Esophagus squamous epithelium (tissue), 5 donors: ENCODE results near the gene DHRS1. TPM values are rescaled to one million over a fixed set of nuclear protein-coding genes. Genes with fewer than 3 reads are reported as not detected.

Experiments used
- DNase-seq: peaks from one replicate; lab custom pipeline; 2025; lab: John Stamatoyannopoulos, UW
- H3K27ac ChIP-seq, 4 donors: fragments of 200-600 bp; sonication (generic); one replicate each; pipeline ENCODE4 v1.5.1; 2016 to 2019; ENCODE audit warnings: mild to moderate bottlenecking in 1 of 4
- H3K27me3 ChIP-seq, 4 donors: fragments of 200-600 bp; sonication (generic); 1 replicate in 3 of 4; 2 replicates in 1 of 4; pipeline versions ENCODE4 v1.5.1 to v1.6.0; 2017 to 2021; ENCODE audit warnings: antibody characterized with exemption in 1 of 4
- H3K36me3 ChIP-seq, 3 donors: fragments of 200-600 bp; sonication (generic); one replicate each; pipeline ENCODE4 v1.5.1; 2016 to 2019
- H3K4me1 ChIP-seq, 3 donors: fragments of 200-600 bp; sonication (generic); one replicate each; pipeline ENCODE4 v1.5.1; 2017 to 2019
- H3K4me3 ChIP-seq, 4 donors: fragments of 200-600 bp; sonication (generic); 1 replicate in 3 of 4; 2 replicates in 1 of 4; pipeline ENCODE4 v1.5.1; 2016 to 2019; ENCODE audit warnings: mild to moderate bottlenecking in 2 of 4, moderate library complexity in 1 of 4
- H3K9me3 ChIP-seq, 3 donors: fragments of 200-600 bp; sonication (generic); one replicate each; pipeline ENCODE4 v1.5.1; 2016 to 2019
- POLR2A ChIP-seq, 4 donors: fragments of 450-650 bp; IDR thresholded peaks; one replicate each; pipeline ENCODE4 v1.6.1; 2017; ENCODE audit warnings: antibody characterized with exemption in 4 of 4, mild to moderate bottlenecking in 4 of 4, moderate library complexity in 3 of 4
- WGBS, 2 donors: methylation state at CpG; one replicate each; pipeline ENCODE4 v1.1.5; 2018; 5-methylcytosine and 5-hydroxymethylcytosine counted together
- intact Hi-C: fragments of 100-400 bp; cut with DNase I; formaldehyde crosslinking; loops from one replicate; pipeline ENCODE4 v1.15.0; 2022
- total RNA-seq, 4 donors: library from RNA; depleted of rRNA; stranded (reverse); fragments of >200 nt; gene quantifications; one replicate each; pipeline ENCODE4 v1.1.0, GENCODE V29; 2016
- TF ChIP-seq, protein P1 (sequence below), 6 experiments: fragments of 450-650 bp in 4 of 6; fragments of 200-600 bp in 2 of 6; sonication (generic) in 2 of 6; IDR thresholded peaks; one replicate each; pipeline ENCODE4 v1.5.1; 2016 to 2019; ENCODE audit warnings: antibody characterized with exemption in 6 of 6, mild to moderate bottlenecking in 4 of 6, moderate library complexity in 4 of 6
- donor health status: DM: yes; HTN: yes; CAD: no.

Gene DHRS1
- total RNA-seq, 4 donors from 2014 or later, result 81.6 to 164 (median 101) TPM

DNA sequence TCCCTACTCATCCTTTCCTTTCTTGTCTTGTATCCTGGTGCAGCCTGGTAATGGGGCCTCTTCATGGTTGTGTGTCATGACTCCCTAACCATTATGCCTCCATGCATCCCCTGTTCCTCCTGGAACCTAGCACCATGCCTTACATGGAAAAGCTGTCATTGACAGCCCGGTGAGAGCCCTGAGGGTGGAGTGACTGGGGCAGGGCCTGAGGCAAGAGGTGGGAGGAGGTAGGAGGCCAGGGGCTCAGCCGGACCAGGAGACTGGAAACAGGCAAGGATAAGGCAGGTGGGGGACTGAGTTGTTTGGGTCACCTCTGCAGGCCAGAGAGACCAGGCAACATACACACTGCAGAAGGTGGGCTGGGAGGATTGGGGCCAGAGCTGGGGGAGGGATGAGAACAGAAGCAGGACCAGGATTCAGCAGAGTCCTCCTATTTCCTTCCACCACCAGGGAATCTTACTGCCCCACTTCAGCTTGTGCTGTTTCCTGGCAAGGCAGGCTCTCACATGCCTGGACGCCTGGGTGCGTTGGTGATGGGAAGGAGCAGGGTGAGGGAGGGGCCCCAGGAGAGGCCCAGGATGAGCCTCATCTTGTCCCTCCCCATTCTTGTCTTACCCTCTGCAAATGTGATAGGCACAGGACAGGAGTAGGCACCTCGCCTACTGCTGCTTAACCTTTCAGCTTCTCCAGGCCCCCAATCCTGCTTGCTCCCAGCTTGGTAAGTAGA, 10.1 kb upstream of the DHRS1 start, which contains the start of gene LTB4R2:
Gene LTB4R2 (plus strand): TSS at position 603 of the 727 bp plus-strand sequence. CDS start 525 bp downstream, outside the sequence.
- no peak for DNase-seq
- no peaks in the 10 kb centered on the region for H3K27me3 ChIP-seq
- WGBS, 2 donors, result 24 to 58% methylated on average over 2 to 4 of the region's 5 CpGs
- intact Hi-C loops, result no loop called here
- H3K9me3 ChIP-seq, result no peaks in the 10 kb centered on the region
- H3K4me3 ChIP-seq, result peak within 1 kb of the TSS; percentile 46 to 84 (median 62)
- peaks cover 0 to 33% (median 18%) of the 10 kb centered on the region in 3 donors for H3K36me3 ChIP-seq
- H3K4me1 ChIP-seq, result peaks cover 61 to 73% (median 63%) of the 10 kb centered on the region in 3 donors
- TF ChIP-seq POLR2A (IDR thresholded peaks at IDR 0.05), result no peak
- TF ChIP-seq, protein P1, sequence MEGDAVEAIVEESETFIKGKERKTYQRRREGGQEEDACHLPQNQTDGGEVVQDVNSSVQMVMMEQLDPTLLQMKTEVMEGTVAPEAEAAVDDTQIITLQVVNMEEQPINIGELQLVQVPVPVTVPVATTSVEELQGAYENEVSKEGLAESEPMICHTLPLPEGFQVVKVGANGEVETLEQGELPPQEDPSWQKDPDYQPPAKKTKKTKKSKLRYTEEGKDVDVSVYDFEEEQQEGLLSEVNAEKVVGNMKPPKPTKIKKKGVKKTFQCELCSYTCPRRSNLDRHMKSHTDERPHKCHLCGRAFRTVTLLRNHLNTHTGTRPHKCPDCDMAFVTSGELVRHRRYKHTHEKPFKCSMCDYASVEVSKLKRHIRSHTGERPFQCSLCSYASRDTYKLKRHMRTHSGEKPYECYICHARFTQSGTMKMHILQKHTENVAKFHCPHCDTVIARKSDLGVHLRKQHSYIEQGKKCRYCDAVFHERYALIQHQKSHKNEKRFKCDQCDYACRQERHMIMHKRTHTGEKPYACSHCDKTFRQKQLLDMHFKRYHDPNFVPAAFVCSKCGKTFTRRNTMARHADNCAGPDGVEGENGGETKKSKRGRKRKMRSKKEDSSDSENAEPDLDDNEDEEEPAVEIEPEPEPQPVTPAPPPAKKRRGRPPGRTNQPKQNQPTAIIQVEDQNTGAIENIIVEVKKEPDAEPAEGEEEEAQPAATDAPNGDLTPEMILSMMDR (IDR thresholded peaks at IDR 0.05), result peak in 1 of 6 experiments; percentile 45
- H3K27ac ChIP-seq, result peak within 1 kb of the TSS; percentile 92 to 97 (median 95)

DNA sequence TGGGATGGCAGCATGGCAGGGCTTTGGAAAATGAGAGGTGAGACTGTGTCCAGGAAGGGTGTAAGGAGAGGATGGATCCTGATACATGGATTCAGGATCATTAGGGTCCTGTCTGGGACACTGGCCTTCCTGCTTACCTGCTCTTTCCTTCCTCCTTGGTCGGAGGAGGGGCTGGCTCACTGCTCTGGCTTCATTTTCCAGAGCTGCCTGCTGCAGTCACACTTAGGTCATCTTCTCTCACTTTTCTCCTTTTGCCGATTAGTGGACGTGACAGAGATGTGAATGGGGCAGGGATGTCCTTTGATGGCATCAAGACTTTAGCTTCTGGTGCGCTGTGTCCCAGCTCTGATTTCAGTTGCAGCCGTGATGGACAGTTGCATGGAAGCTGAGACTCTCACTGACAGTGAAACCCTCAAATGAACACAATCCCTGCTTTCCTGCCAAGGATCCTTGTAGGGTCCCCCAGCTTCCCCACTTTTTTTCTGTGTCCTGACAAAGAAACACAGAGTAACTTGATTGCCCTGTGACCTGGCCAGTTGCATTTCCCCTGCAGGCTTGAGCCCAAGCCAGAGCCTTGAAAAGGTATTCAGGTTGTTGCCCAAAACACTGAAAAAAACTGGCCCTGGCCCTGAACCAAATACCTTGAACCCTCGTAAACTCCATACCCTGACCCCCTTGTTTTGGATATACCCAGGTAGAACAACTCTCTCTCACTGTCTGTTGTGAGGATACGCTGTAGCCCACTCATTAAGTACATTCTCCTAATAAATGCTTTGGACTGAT, 9.0 kb upstream of the DHRS1 start:
- 51 to 67% methylated on average over 5 to 6 of the region's 7 CpGs for WGBS, 2 donors
- Histone ChIP-seq H3K9me3 (no peaks in the 10 kb centered on the region), H3K36me3 (peaks cover 0 to 45% (median 29%) of the 10 kb centered on the region in 3 donors), H3K27me3 (no peaks in the 10 kb centered on the region), H3K27ac (peak overlapping the region; percentile 92 to 97 (median 95)), H3K4me3 (no peak overlapping the region), H3K4me1 (peaks cover 51 to 62% (median 51%) of the 10 kb centered on the region in 3 donors)
- no peak for DNase-seq
- intact Hi-C loops, result no loop called here
- TF ChIP-seq, protein P1 (IDR thresholded peaks at IDR 0.05), result no peak
- TF ChIP-seq POLR2A (IDR thresholded peaks at IDR 0.05), result no peak

DNA sequence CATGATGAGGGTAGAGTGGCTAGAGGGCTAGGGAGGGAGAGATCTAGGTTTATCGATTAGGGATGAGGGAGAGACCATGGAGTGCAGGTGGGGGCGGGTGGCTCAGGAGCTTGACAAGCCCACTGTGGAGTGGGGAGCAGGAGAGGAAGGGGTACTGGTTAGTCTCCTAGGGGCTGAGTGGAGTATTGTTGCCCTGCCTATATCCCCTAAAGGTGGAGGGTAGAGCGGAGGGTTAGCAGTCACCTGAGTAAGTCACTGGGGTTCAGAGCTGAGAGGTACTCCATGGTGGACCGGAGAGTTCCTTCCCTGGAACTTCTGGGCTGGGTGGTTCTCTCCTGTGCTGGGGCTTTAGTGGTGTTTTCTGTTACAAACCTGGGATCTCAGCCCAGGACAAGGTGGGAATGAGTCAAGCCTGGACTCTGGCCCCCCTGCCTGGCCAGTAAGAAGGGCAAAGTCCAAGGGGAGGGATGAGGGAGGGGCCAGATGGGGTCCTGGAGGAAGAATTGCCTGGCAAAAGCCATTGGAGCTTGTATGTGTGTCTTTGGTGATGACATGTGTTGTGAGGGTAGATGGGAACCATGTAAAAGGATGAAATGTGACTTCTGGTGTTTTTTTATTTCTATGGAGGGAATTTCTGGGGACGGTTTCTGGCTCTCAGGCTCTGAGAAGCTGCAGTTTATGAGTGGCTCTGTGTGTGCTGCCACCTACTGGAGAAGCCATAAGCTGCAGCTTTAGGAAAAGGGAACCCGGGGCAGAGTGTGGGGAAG, 8.2 kb upstream of the DHRS1 start, which contains the start of gene CIDEB:
Gene CIDEB (minus strand): TSS at position 403 of the 767 bp plus-strand sequence. CDS start 119 bp downstream, at position 284.
- Histone ChIP-seq H3K27ac (peak within 1 kb of the TSS; percentile 92 to 97 (median 95)), H3K4me3 (no peak within 1 kb of the TSS), H3K27me3 (no peaks in the 10 kb centered on the region), H3K9me3 (no peaks in the 10 kb centered on the region), H3K36me3 (peaks cover 1 to 53% (median 34%) of the 10 kb centered on the region in 3 donors), H3K4me1 (peaks cover 43 to 54% (median 44%) of the 10 kb centered on the region in 3 donors)
- intact Hi-C loops, result no loop called here
- DNase-seq, result no peak
- TF ChIP-seq POLR2A (IDR thresholded peaks at IDR 0.05), result no peak
- TF ChIP-seq, protein P1 (IDR thresholded peaks at IDR 0.05), result peak; percentile 80 to 94 (median 85)
- 57 to 58% methylated on average over 6 of the region's 6 CpGs for WGBS, 2 donors

DNA sequence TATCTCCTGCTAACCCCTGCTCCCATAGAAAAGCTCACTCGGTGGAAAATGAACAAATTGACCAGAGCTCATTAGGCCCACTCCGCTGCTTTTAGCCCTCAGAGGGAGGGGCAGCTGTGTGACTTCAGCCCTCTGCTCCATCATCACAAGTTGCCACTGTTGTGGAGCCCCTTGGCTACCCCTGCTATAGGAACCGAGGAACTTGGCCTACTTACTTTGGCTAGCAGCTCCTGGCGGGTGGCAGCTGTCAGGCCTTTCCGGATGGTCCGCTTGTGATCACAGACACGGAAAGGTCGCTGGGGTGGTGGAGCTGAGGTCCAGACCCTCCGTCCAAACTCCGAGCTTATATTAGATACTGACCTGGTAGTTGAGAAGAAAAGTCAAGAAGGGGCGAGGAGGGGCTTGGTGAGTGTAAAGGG, 7.6 kb upstream of the DHRS1 start:
- DNase-seq, result no peak
- H3K27ac ChIP-seq, result no peak overlapping the region
- intact Hi-C loops, result no loop called here
- peaks cover 7 to 59% (median 39%) of the 10 kb centered on the region in 3 donors for H3K36me3 ChIP-seq
- peaks cover 37 to 50% (median 38%) of the 10 kb centered on the region in 3 donors for H3K4me1 ChIP-seq
- H3K9me3 ChIP-seq, result no peaks in the 10 kb centered on the region
- H3K27me3 ChIP-seq, result no peaks in the 10 kb centered on the region
- no peak overlapping the region for H3K4me3 ChIP-seq
- TF ChIP-seq POLR2A (IDR thresholded peaks at IDR 0.05), result no peak
- TF ChIP-seq, protein P1 (IDR thresholded peaks at IDR 0.05), result no peak
- WGBS, 2 donors, result 55 to 80% methylated on average over 3 to 11 of the region's 11 CpGs
